Measurements from ENCODE around the gene DCAF12. TPM values are rescaled to one million over a fixed set of nuclear protein-coding genes. Genes with fewer than 3 reads are reported as not detected.

DCAF12 gene
- total RNA-seq, 2 donors from 2014 or later = 35.0 to 37.0 TPM

DNA sequence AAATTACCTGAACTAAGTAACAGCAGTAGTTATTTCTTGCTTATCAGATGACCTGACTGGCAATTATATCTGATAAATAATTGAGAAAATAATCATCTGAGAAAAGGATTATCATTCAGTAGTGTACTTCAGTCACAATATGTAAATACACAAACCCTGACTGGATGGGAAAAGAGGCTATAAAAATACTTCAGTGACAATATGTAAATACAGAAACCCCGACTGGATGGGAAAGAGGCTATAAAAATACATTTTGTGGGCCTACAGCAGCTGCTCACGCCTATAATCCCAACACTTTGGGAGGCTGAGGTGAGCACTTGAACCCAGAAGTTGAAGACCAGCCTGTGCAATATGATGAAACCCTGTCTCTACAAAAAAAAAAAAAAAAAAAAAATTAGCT is 88.9 kb downstream of the DCAF12 start:
- Histone ChIP-seq H3K27me3 (ENCODE audit: control insufficient read depth, insufficient read depth, low read length, poor library complexity, severe bottlenecking) (no peaks in the 10 kb centered on the region), H3K27ac (ENCODE audit: low read depth, low read length) (no peak overlapping the region), H3K4me1 (ENCODE audit: control insufficient read depth, insufficient read depth, low read length) (no peaks in the 10 kb centered on the region), H3K4me3 (ENCODE audit: low read length) (peak overlapping the region; percentile 18), H3K36me3 (ENCODE audit: control insufficient read depth, insufficient read depth, low read length) (peaks cover 65% of the 10 kb centered on the region), H3K9me3 (ENCODE audit: control insufficient read depth, low read length) (peaks cover 12% of the 10 kb centered on the region), H3K9ac (ENCODE audit: extremely low read depth, low read length, poor library complexity, severe bottlenecking) (no peak overlapping the region)
- peaks cover 78% of the 10 kb centered on the region for H3K36me3 Mint-ChIP-seq (ENCODE audit: low read depth)
- no peak for TF ChIP-seq CTCF (conservative IDR thresholded peaks at IDR 0.05)
- H3K4me1 Mint-ChIP-seq = peaks cover 3% of the 10 kb centered on the region
- peaks cover 31% of the 10 kb centered on the region for H3K9me3 Mint-ChIP-seq
- no peaks in the 10 kb centered on the region for H3K27me3 Mint-ChIP-seq (ENCODE audit: insufficient read depth)
- no peak overlapping the region for H3K27ac Mint-ChIP-seq
- no peak overlapping the region for H3K4me3 Mint-ChIP-seq
- 93 to 100% methylated on average over 2 of the region's 2 CpGs for WGBS, 2 experiments (ENCODE audit: insufficient coverage in 1 of 2, insufficient read length in 1 of 2)
- no peak for DNase-seq

DNA sequence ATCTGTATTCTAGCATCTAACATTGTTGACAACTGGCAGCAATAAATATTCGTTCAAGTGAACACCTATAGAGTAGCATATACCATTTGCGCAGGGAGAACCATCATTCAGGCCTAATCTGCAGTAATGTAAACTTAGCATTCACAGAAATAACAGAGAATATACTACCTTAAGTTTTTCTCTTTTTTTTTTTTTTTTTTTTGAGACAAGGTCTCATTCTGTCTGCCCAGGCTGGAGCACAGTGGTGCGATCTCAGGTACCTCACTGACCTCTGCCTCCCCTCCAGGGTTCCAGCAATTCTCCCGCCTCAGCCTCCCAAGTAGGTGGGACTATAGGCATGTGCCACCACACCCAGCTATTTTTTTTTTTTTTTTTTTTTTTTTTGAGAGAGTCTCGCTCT is 89.9 kb downstream of the DCAF12 start:
- Histone ChIP-seq H3K27me3 (ENCODE audit: control insufficient read depth, insufficient read depth, low read length, poor library complexity, severe bottlenecking) (no peaks in the 10 kb centered on the region), H3K4me3 (ENCODE audit: low read length) (peak overlapping the region; percentile 33), H3K27ac (ENCODE audit: low read depth, low read length) (no peak overlapping the region), H3K4me1 (ENCODE audit: control insufficient read depth, insufficient read depth, low read length) (no peaks in the 10 kb centered on the region), H3K9ac (ENCODE audit: extremely low read depth, low read length, poor library complexity, severe bottlenecking) (no peak overlapping the region), H3K36me3 (ENCODE audit: control insufficient read depth, insufficient read depth, low read length) (peaks cover 65% of the 10 kb centered on the region), H3K9me3 (ENCODE audit: control insufficient read depth, low read length) (peaks cover 12% of the 10 kb centered on the region)
- Mint-ChIP-seq H3K27ac (no peak overlapping the region), H3K4me3 (no peak overlapping the region), H3K9me3 (peaks cover 29% of the 10 kb centered on the region), H3K36me3 (ENCODE audit: low read depth) (peaks cover 78% of the 10 kb centered on the region), H3K4me1 (peaks cover 3% of the 10 kb centered on the region), H3K27me3 (ENCODE audit: insufficient read depth) (no peaks in the 10 kb centered on the region)
- DNase-seq = no peak
- no peak for TF ChIP-seq CTCF (conservative IDR thresholded peaks at IDR 0.05)
- WGBS, 2 experiments (ENCODE audit: insufficient coverage in 1 of 2, insufficient read length in 1 of 2) = 94 to 100% methylated on average over 3 to 4 of the region's 5 CpGs

Other genes starting within 250 kb of the DCAF12 start
- gene UBAP2, start 77.8 kb downstream of the DCAF12 start, total RNA-seq = 10 to 100 TPM; 60.9 to 82.1 TPM
- gene UBAP1, start 52.3 kb upstream of the DCAF12 start, total RNA-seq = 10 to 100 TPM; 36.4 to 39.8 TPM
- 10 to 100 TPM in 1 of 2 donors, 1 to 10 TPM in 1; 7.7 to 10.6 TPM for gene KIF24, start 202.6 kb upstream of the DCAF12 start, total RNA-seq
- 10 to 100 TPM; 20.6 to 29.4 TPM for gene NUDT2, start 202.9 kb upstream of the DCAF12 start, total RNA-seq